ENCODE results near the gene KITLG.
"Not testable (repeated sequence)": the region's sequence is repeated elsewhere in the genome, so short reads cannot be mapped to it uniquely, and the experiment has no call there.

KITLG gene

DNA sequence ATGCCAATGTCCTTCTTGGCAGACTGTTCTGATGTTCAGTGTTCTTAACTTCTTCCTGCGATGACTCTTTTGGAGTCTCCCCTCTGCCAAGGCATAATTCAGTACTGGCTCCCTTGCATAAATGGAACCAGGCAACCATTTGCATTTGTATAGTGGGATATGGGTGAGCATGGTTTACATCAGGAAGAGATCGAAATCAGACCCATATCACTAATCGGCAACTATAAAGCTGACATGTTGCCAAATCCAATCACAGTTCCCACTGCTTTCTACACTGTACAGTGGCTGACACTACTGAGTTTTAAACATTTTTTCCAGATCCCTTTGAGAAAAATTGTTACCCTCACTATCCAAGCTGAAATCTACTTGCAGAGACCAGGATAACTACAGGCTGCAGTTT lies 83.8 kb downstream of the KITLG start:
- no peak for DNase-seq (ENCODE audit: low read depth in 2 of 2)

DNA sequence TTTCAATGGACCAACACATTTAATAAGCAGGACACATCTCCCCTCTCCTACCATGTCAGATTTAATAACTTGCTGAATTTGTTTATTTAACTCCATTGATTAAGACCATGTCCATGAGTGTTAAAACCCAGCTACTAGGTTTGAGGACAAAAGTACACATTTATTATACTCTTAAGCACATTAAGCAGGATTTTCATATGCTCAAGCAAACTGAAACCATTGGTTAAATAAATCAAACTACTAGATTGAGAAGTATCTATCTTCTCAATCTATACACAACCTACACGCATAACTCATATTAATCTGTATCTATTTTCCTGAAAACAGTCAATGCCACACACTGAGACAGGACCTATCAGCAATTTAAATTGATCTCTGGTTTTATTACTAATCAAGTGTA lies 85.2 kb downstream of the KITLG start:
- no peak for DNase-seq (ENCODE audit: low read depth in 2 of 2)

DNA sequence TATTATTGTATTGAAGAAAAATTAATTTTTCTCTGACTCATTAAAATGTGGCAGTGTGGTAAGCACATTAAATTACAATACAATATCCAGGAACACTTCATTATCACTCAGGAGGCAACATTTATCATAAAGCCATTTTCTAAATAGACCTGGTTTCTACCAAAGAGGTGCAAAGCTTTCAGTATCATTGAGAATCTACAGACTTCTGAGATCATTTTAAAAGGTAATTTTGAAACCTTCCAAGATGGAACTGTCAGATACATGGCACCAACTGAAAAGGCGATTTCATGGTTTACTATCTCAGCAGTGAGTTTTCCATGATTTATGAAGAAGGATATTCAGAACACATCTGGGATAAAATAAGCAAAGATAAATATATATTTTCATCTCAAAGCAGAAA lies 85.8 kb downstream of the KITLG start:
- no peak for DNase-seq (ENCODE audit: low read depth in 2 of 2)

- no peak for DNase-seq (ENCODE audit: low read depth in 2 of 2)
These were observed 86.6 kb downstream of the KITLG start for GRCh38 chr12:88493636-88494035.

GRCh38 chr12:88490425-88490824 lies 89.8 kb downstream of the KITLG start:
- DNase-seq (ENCODE audit: low read depth in 2 of 2): no peak

DNA sequence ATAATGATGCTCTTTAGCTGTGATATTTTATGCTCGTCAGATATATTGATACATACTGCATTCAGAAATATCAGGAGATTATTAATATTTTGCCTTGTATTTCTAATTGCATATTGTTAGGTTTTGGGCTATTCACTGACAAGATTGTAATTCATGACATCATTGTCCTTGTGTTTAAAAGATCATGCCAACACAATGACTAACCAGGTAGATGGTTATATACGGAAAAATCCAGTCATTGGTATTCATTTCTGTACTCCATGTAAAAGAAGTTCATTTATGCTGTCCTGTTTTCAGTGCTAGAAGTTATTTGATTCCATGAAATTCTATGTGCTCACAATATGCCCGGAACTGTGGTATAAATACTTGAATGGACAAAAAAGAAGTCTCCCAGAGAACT lies 107.5 kb downstream of the KITLG start:
- DNase-seq (ENCODE audit: low read depth in 2 of 2): no peak

DNA sequence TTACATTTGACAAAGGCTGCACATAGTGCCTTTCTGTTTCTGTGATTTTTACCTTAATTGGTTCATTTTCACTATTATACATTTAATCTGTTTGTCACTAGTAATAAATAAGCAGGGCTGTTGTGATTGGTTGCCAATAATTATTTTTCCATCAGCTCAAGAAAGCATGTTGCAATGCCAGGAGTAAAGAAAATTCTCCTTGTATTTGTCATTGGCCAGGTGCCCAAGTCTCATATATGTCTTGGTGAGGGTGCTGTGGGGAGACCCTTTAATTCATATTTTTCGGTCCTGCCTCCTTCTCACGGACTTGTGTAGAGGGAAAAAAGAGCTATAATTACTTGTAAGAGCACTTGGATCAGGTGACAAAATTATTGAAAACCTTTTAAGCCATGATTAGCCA lies 108.0 kb downstream of the KITLG start:
- no peak for DNase-seq (ENCODE audit: low read depth in 2 of 2)

GRCh38 chr12:88471331-88472045 lies 108.8 kb downstream of the KITLG start:
- no peak for DNase-seq (ENCODE audit: low read depth in 2 of 2)

DNA sequence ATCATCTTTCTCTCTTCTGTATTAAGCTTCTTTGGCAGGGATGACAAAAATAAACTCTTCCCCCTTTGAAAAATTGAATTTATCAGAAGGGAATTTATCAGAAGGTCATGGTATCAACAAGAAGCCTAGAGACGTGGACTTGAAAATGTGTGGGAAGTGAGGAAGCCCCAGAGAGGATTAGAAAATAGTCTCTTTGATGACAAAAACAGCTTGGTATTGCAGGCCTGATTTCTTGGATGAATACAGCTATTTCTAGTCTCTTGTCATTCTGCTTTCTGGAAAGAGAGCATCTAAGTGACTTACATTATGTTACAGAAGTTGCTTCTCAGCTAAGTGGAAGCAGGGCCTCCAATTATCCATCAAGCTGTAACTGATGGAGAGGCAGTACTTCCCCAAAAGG lies 111.1 kb downstream of the KITLG start:
- no peak for DNase-seq (ENCODE audit: low read depth in 2 of 2)

GRCh38 chr12:88468581-88468980 lies 111.7 kb downstream of the KITLG start:
- no peak for DNase-seq (ENCODE audit: low read depth in 2 of 2)

DNA sequence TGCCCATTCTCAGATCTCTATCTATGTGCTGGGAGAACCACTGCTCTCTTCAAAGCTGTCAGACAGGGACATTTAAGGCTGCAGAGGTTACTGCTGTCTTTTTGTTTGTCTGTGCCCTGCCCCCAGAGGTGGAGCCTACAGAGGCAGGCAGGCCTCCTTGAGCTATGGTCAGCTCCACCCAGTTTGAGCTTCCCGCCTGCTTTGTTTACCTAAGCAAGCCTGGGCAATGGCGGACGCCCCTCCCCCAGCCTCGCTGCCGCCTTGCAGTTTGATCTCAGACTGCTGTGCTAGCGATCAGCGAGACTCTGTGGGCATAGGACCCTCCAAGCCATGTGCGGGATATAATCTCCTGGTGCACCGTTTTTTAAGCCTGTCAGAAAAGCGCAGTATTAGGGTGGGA lies 113.6 kb downstream of the KITLG start:
- DNase-seq (ENCODE audit: low read depth in 2 of 2): not testable (repeated sequence)

- DNase-seq (ENCODE audit: low read depth in 2 of 2): no peak
These were observed 121.9 kb downstream of the KITLG start for GRCh38 chr12:88458327-88458726.

GRCh38 chr12:88453323-88453722 lies 126.9 kb downstream of the KITLG start:
- no peak for DNase-seq (ENCODE audit: low read depth in 2 of 2)

- DNase-seq (ENCODE audit: low read depth in 2 of 2): no peak
These were observed 129.1 kb downstream of the KITLG start for GRCh38 chr12:88451205-88451604.

GRCh38 chr12:88450136-88450535 lies 130.1 kb downstream of the KITLG start:
- DNase-seq (ENCODE audit: low read depth in 2 of 2): no peak

- DNase-seq (ENCODE audit: low read depth in 2 of 2): no peak
These were observed 131.8 kb downstream of the KITLG start for GRCh38 chr12:88448337-88448915.

DNA sequence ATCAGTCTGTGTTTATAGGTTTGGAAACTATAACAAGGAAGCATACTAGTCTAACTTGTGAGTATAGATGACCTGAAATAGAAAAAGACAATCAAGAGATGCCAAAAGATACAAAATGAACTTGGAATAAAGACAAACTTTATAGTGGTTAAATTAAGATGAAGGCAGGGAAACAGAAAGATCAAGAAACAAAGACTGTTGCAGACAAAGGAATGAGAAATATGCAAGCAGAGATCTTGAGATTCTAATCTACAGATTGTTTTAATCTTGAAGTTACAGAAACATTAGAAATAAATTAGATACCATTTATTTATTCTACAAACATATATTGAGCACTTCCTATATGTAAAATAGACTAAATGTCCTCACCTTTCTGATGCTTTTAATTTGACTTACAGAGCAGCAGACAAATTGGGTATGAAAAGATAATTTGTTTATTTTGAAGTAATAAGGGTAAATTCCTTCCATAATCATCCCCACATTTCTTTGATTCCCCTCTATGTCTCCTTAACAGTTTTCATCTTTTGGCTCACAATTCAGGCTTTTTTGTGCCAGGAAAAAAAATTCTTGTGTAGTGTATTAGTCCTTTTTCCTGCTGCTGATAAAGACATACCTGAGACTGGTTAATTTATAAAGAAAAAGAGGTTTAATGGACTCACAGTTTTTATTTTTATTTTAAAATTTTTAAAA lies 134.4 kb downstream of the KITLG start:
- no peak for DNase-seq (ENCODE audit: low read depth in 2 of 2)

- DNase-seq (ENCODE audit: low read depth in 2 of 2): no peak
These were observed 135.8 kb downstream of the KITLG start for GRCh38 chr12:88444481-88444880.

All from stimulated activated CD8-positive, alpha-beta memory T cell treated with anti-CD3 and anti-CD28 coated beads, Interleukin-7, amount 100 ng/mL, for 4 hours (primary cell).